GM12878 (cell line): Measurements from ENCODE around the gene HNRNPU. TPM values are rescaled to one million over a fixed set of nuclear protein-coding genes. Genes with fewer than 3 reads are reported as not detected.

ENCODE experiments used
- ATAC-seq: fragments of 200-7000 bp; cut with Tn5 transposase; 3 replicates; pipeline ENCODE4 v1.9.1; 2020; ENCODE audit warnings: mild to moderate bottlenecking, moderate library complexity
- BruUV-seq: library from RNA; stranded (reverse); fragments of 400-500 nt; replicated peaks from 2 replicates; lab custom pipeline; 2021; lab: Mats Ljungman, UMichigan
- CTCF ChIA-PET: fragments of 300-600 bp; sonication (Branson Sonifier 250); formaldehyde crosslinking; extraction: SDS; loops from one replicate; lab custom pipeline; 2021; ENCODE audit warnings: inconsistent platforms; lab: Yijun Ruan, JAX
- POLR2A ChIA-PET: fragments of 350-600 bp; formaldehyde crosslinking; extraction: SDS; loops from one replicate; lab custom pipeline; 2021; ENCODE audit warnings: inconsistent platforms; lab: Charles Lee
- RAD21 ChIA-PET: fragments of 300-600 bp; sonication (Branson Sonifier 250); formaldehyde crosslinking; loops from one replicate; lab custom pipeline; 2023; ENCODE audit warnings: antibody characterized with exemption; ENCODE audit not compliant: unreplicated experiment; lab: Charles Lee
- SMC1A ChIA-PET: fragments of 300-600 bp; sonication (Branson Sonifier 250); formaldehyde crosslinking; loops from one replicate; lab custom pipeline; 2023; ENCODE audit not compliant: unreplicated experiment, uncharacterized antibody; lab: Charles Lee
- DNase-seq: peaks from one replicate; pipeline ENCODE4 v3.0.0-alpha.2; 2011; ENCODE audit warnings: low read depth, low spot score
- FAIRE-seq: peaks from 3 replicates; lab custom pipeline; 2011; peaks lifted over from hg19 to GRCh38; lab: Jason Lieb, UNC
- H2AFZ ChIP-seq: 2 replicates; pipeline ENCODE4 v1.6.0; 2011; ENCODE audit warnings: low read depth, low read length, control low read depth; ENCODE audit not compliant: control insufficient read depth
- H3K27ac ChIP-seq: 2 replicates; pipeline ENCODE4 v1.5.1; 2011; ENCODE audit warnings: control low read depth; ENCODE audit not compliant: control insufficient read depth, insufficient read depth
- H3K27me3 ChIP-seq, 2 experiments: replicated peaks in 1 of 2; 2 replicates each; pipeline versions ENCODE4 v1.6.0 to v1.6.1; 2011; ENCODE audit warnings: low read length in 1 of 2; ENCODE audit not compliant: control insufficient read depth in 2 of 2, insufficient read depth in 2 of 2
- H3K36me3 ChIP-seq, 2 experiments: 2 replicates each; pipeline ENCODE4 v1.5.1; 2011; ENCODE audit warnings: low read length in 1 of 2; ENCODE audit not compliant: control insufficient read depth in 2 of 2, insufficient read depth in 2 of 2
- H3K4me1 ChIP-seq: 2 replicates; pipeline ENCODE4 v1.6.1; 2011; ENCODE audit warnings: mild to moderate bottlenecking, low read length, moderate library complexity, mixed read lengths; ENCODE audit not compliant: control insufficient read depth, insufficient read depth
- H3K4me2 ChIP-seq: 2 replicates; pipeline ENCODE4 v1.6.0; 2011; ENCODE audit warnings: control low read depth; ENCODE audit not compliant: control insufficient read depth, insufficient read depth
- H3K4me3 ChIP-seq: fragments of 200-600 bp; sonication (generic); 2 replicates; pipeline ENCODE4 v1.5.1; 2016
- H3K79me2 ChIP-seq: 2 replicates; pipeline ENCODE4 v1.6.0; 2011; ENCODE audit warnings: low read length; ENCODE audit not compliant: control insufficient read depth, insufficient read depth
- H3K9ac ChIP-seq: 2 replicates; pipeline ENCODE4 v1.8.0; 2011; ENCODE audit warnings: low read length, control low read depth, mixed read lengths; ENCODE audit not compliant: control insufficient read depth, insufficient read depth
- H3K9me3 ChIP-seq: replicated peaks from 3 replicates; pipeline ENCODE4 v1.5.1; 2011; ENCODE audit warnings: mild to moderate bottlenecking, low read length; ENCODE audit not compliant: control insufficient read depth, insufficient read depth
- H4K20me1 ChIP-seq: 2 replicates; pipeline ENCODE4 v1.6.0; 2011; ENCODE audit not compliant: control insufficient read depth, insufficient read depth
- CREB1 ChIP-seq: IDR thresholded peaks from 2 replicates; pipeline ENCODE4 v1.6.1; 2012; ENCODE audit warnings: low read depth, mild to moderate bottlenecking, inconsistent platforms
- CTCF ChIP-seq, 3 experiments: IDR thresholded peaks in 2 of 3; conservative IDR thresholded peaks in 1 of 3; 2 replicates each; pipeline ENCODE4 v1.5.1; 2011; ENCODE audit warnings: low read depth in 3 of 3, low read length in 3 of 3, mild to moderate bottlenecking in 3 of 3, control low read depth in 2 of 3, moderate library complexity in 2 of 3, inconsistent platforms in 1 of 3, mixed read lengths in 1 of 3; ENCODE audit not compliant: control insufficient read depth in 2 of 3, insufficient read depth in 1 of 3; ENCODE audit errors: extremely low read depth in 1 of 3
- ETV6 ChIP-seq, 2 experiments: fragments of 450-650 bp in 1 of 2; IDR thresholded peaks in 1 of 2; conservative IDR thresholded peaks in 1 of 2; 2 replicates each; pipeline ENCODE4 v1.6.1; 2014; ENCODE audit warnings: antibody characterized with exemption in 1 of 2, borderline replicate concordance in 1 of 2, low read depth in 1 of 2, mild to moderate bottlenecking in 1 of 2, moderate library complexity in 1 of 2
- LARP7 ChIP-seq: fragments of 450-650 bp; IDR thresholded peaks from 2 replicates; pipeline ENCODE4 v1.6.1; 2017; ENCODE audit warnings: mild to moderate bottlenecking
- NRF1 ChIP-seq: conservative IDR thresholded peaks from 2 replicates; pipeline ENCODE4 v1.6.1; 2011; ENCODE audit warnings: mild to moderate bottlenecking, low read depth, low read length, improper control_type of control experiment
- PAX8 ChIP-seq: fragments of 450-650 bp; IDR thresholded peaks from 2 replicates; pipeline ENCODE4 v1.6.1; 2017; ENCODE audit warnings: mild to moderate bottlenecking, moderate library complexity
- RELA ChIP-seq: fragments of 450-650 bp; IDR thresholded peaks from 2 replicates; pipeline ENCODE4 v1.8.0; 2014; ENCODE audit warnings: borderline replicate concordance; ENCODE audit not compliant: partially characterized antibody
- RUNX3 ChIP-seq: IDR thresholded peaks from 2 replicates; pipeline ENCODE4 v1.6.1; 2012; ENCODE audit warnings: low read length, inconsistent platforms
- SPI1 ChIP-seq: IDR thresholded peaks from 2 replicates; pipeline ENCODE4 v1.6.1; 2011; ENCODE audit warnings: low read depth, mild to moderate bottlenecking, low read length, moderate library complexity, borderline replicate concordance; ENCODE audit not compliant: insufficient read depth
- SREBF1 ChIP-seq: IDR thresholded peaks from 2 replicates; pipeline ENCODE4 v1.6.1; 2012; ENCODE audit warnings: mild to moderate bottlenecking, low read length
- TCF7 ChIP-seq: IDR thresholded peaks from 2 replicates; pipeline ENCODE4 v1.6.1; 2014; ENCODE audit warnings: antibody characterized with exemption, borderline replicate concordance
- WGBS: methylation state at CpG from one replicate; pipeline ENCODE4 v1.1.6; 2016; ENCODE audit warnings: low lambda C conversion rate; ENCODE audit not compliant: insufficient replicate concordance, insufficient coverage; ENCODE audit errors: missing lambda C conversion rate; 5-methylcytosine and 5-hydroxymethylcytosine counted together
- in situ Hi-C: fragments of 300-500 bp; cut with MboI; formaldehyde crosslinking; loops from 9 replicates; pipeline ENCODE4 v1.14.3; 2018; ENCODE audit warnings: mixed read lengths
- intact Hi-C: fragments of 100-400 bp; cut with micrococcal nuclease; formaldehyde crosslinking; loops from one replicate; pipeline ENCODE4 v1.14.2; 2022; ENCODE audit not compliant: unreplicated experiment
- polyA plus RNA-seq, 11 experiments: library from polyadenylated mRNA; depleted of rRNA in 4 of 11; unstranded in 6 of 11; stranded (reverse) in 5 of 11; fragments of >200 nt; fragmentation: Nextera tagmentation in 4 of 11; fragmentation: Illumina TruSeq in 1 of 11; extraction: Ambion mirVana in 4 of 11; extraction: Trizol in 1 of 11; gene quantifications; 1 replicate in 1 of 11; 2 replicates in 10 of 11; pipeline versions ENCODE4 v1.2.1 to v1.2.3, GENCODE V29; 2011 to 2016; ENCODE audit warnings: inconsistent platforms in 2 of 11, missing spikeins in 2 of 11, low read depth in 1 of 11
- total RNA-seq, 4 experiments: library from RNA; depleted of rRNA in 3 of 4; stranded (reverse); fragments of >200 nt in 3 of 4; fragmentation: Illumina TruSeq in 1 of 4; extraction: Trizol in 1 of 4; gene quantifications; 2 replicates each; pipeline versions ENCODE4 v1.2.1 to v1.2.3, GENCODE V29; 2013 to 2021
- TF ChIP-seq, protein P1 (sequence below): fragments of 450-650 bp; IDR thresholded peaks from 2 replicates; pipeline ENCODE4 v1.6.1; 2017; ENCODE audit warnings: mild to moderate bottlenecking
- TF ChIP-seq, protein P2 (sequence below): fragments of 450-650 bp; IDR thresholded peaks from 2 replicates; pipeline ENCODE4 v1.6.1; 2016; ENCODE audit warnings: mild to moderate bottlenecking
- TF ChIP-seq, protein P3 (sequence below): IDR thresholded peaks from 2 replicates; pipeline ENCODE4 v1.6.1; 2011; ENCODE audit warnings: mild to moderate bottlenecking, low read depth, low read length, moderate library complexity; ENCODE audit not compliant: insufficient replicate concordance

The HNRNPU gene
- total and polyA plus RNA-seq, 10 of the 15 experiments (the other 5 are each of a cell fraction or from before 2014, with no cell fraction given), result 163 to 569 (median 420) TPM

GRCh38 chr1:244860078-244860477 lies 4.3 kb downstream of the HNRNPU start:
- ATAC-seq (no peak), FAIRE-seq (no peak), DNase-seq (no peak)
- no peaks in the 10 kb centered on the region for H3K27me3 ChIP-seq
- CTCF ChIA-PET, result interaction anchor here (1.4 to 11.1 kb wide), 7 partner anchors 9 to 182 kb away, joined by 4 to 98 read pairs (median 11); partner anchors contain the start of gene COX20
- no TSS peak for BruUV-seq
- TF ChIP-seq NRF1, result no peak
- TF ChIP-seq ETV6 (conservative IDR thresholded peaks at IDR 0.05 in 1 of 2, IDR thresholded peaks at IDR 0.05 in 1 of 2; ENCODE audit: borderline replicate concordance in 1 of 2, low read depth in 1 of 2), result no peak
- no peak for TF ChIP-seq CREB1
- no peak for TF ChIP-seq SPI1
- TF ChIP-seq, protein P1, sequence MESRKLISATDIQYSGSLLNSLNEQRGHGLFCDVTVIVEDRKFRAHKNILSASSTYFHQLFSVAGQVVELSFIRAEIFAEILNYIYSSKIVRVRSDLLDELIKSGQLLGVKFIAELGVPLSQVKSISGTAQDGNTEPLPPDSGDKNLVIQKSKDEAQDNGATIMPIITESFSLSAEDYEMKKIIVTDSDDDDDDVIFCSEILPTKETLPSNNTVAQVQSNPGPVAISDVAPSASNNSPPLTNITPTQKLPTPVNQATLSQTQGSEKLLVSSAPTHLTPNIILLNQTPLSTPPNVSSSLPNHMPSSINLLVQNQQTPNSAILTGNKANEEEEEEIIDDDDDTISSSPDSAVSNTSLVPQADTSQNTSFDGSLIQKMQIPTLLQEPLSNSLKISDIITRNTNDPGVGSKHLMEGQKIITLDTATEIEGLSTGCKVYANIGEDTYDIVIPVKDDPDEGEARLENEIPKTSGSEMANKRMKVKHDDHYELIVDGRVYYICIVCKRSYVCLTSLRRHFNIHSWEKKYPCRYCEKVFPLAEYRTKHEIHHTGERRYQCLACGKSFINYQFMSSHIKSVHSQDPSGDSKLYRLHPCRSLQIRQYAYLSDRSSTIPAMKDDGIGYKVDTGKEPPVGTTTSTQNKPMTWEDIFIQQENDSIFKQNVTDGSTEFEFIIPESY, result no peak
- no peak for TF ChIP-seq PAX8
- TF ChIP-seq, protein P2, sequence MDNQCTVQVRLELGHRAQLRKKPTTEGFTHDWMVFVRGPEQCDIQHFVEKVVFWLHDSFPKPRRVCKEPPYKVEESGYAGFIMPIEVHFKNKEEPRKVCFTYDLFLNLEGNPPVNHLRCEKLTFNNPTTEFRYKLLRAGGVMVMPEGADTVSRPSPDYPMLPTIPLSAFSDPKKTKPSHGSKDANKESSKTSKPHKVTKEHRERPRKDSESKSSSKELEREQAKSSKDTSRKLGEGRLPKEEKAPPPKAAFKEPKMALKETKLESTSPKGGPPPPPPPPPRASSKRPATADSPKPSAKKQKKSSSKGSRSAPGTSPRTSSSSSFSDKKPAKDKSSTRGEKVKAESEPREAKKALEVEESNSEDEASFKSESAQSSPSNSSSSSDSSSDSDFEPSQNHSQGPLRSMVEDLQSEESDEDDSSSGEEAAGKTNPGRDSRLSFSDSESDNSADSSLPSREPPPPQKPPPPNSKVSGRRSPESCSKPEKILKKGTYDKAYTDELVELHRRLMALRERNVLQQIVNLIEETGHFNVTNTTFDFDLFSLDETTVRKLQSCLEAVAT, result no peak
- no peak for TF ChIP-seq LARP7
- no peak for TF ChIP-seq TCF7
- TF ChIP-seq CTCF (IDR thresholded peaks at IDR 0.05 in 2 of 3, conservative IDR thresholded peaks at IDR 0.05 in 1 of 3; ENCODE audit: control insufficient read depth in 2 of 3, extremely low read depth in 1 of 3, insufficient read depth in 1 of 3, low read depth in 3 of 3, low read length in 3 of 3), result no peak
- no peak for TF ChIP-seq SREBF1
- TF ChIP-seq RELA, result no peak
- TF ChIP-seq, protein P3, sequence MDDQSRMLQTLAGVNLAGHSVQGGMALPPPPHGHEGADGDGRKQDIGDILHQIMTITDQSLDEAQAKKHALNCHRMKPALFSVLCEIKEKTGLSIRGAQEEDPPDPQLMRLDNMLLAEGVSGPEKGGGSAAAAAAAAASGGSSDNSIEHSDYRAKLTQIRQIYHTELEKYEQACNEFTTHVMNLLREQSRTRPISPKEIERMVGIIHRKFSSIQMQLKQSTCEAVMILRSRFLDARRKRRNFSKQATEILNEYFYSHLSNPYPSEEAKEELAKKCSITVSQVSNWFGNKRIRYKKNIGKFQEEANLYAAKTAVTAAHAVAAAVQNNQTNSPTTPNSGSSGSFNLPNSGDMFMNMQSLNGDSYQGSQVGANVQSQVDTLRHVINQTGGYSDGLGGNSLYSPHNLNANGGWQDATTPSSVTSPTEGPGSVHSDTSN, result no peak
- TF ChIP-seq RUNX3, result no peak
- RAD21 ChIA-PET, result interaction anchor here (1.1 to 4.2 kb wide), 7 partner anchors 9 to 182 kb away, joined by 3 to 44 read pairs (median 5); partner anchors contain the start of gene COX20
- peak overlapping the region; percentile 82 for H3K4me2 ChIP-seq
- intact Hi-C loops, result no loop called here
- no peak overlapping the region for H2AFZ ChIP-seq
- peaks cover 96% of the 10 kb centered on the region for H3K79me2 ChIP-seq
- in situ Hi-C loops, result loop anchor here (5.0 kb wide), 1 partner anchor 107 kb away; a partner anchor contains a TSS
- SMC1A ChIA-PET, result interaction anchor here (1.3 to 18.4 kb wide), 9 partner anchors 10 to 182 kb away, joined by 3 to 360 read pairs (median 12); partner anchors contain the start of gene COX20
- no peak overlapping the region for H3K27ac ChIP-seq
- H3K4me1 ChIP-seq, result peaks cover 3% of the 10 kb centered on the region; the same call in 1 of the 2 replicates
- H3K9ac ChIP-seq, result peak overlapping the region; percentile 8; the same call in 1 of the 2 replicates
- H4K20me1 ChIP-seq, result peaks cover 14% of the 10 kb centered on the region
- H3K9me3 ChIP-seq, result no peaks in the 10 kb centered on the region
- POLR2A ChIA-PET, result interaction anchor here (1.1 to 21.2 kb wide), 5 partner anchors 9 to 183 kb away, joined by 3 to 350 read pairs (median 9); partner anchors contain the start of gene COX20
- 69% methylated on average over 9 of the region's 9 CpGs for WGBS
- H3K4me3 ChIP-seq, result peak overlapping the region; percentile 100
- peaks cover 10 to 53% of the 10 kb centered on the region in 2 experiments for H3K36me3 ChIP-seq
